Stomach (tissue), 9 donors: ENCODE results near the gene THAP12. TPM values are rescaled to one million over a fixed set of nuclear protein-coding genes. Genes with fewer than 3 reads are reported as not detected.

Experiments
- DNase-seq, 2 donors: peaks; one replicate each; pipeline versions ENCODE4 v3.0.0 to v3.0.0-alpha.2; 2013 to 2019
- H3K27ac ChIP-seq, 5 donors: fragments of 200-600 bp in 4 of 5; sonication (generic) in 4 of 5; one replicate each; pipeline ENCODE4 v1.5.1; 2013 to 2019; ENCODE audit warnings: mild to moderate bottlenecking in 1 of 5, moderate library complexity in 1 of 5
- H3K27me3 ChIP-seq, 3 donors: fragments of 200-600 bp; sonication (generic); one replicate each; pipeline ENCODE4 v1.5.1; 2017 to 2019; ENCODE audit warnings: mixed run types in 1 of 3
- H3K36me3 ChIP-seq, 4 donors: fragments of 200-600 bp; sonication (generic); 1 replicate in 3 of 4; 2 replicates in 1 of 4; pipeline ENCODE4 v1.5.1; 2016 to 2019
- H3K4me1 ChIP-seq, 4 donors: fragments of 200-600 bp; sonication (generic); one replicate each; pipeline ENCODE4 v1.5.1; 2016 to 2019
- H3K4me3 ChIP-seq, 4 donors: fragments of 200-600 bp; sonication (generic) in 3 of 4; one replicate each; pipeline ENCODE4 v1.5.1; 2016 to 2019; ENCODE audit warnings: mild to moderate bottlenecking in 1 of 4
- H3K9me3 ChIP-seq, 4 donors: fragments of 200-600 bp; sonication (generic); one replicate each; pipeline ENCODE4 v1.5.1; 2016 to 2019
- EP300 ChIP-seq: sonication (generic); formaldehyde crosslinking; IDR thresholded peaks from one replicate; pipeline ENCODE4 v1.6.1; 2017; ENCODE audit warnings: antibody characterized with exemption
- POLR2A ChIP-seq, 4 donors: fragments of 450-650 bp; IDR thresholded peaks; one replicate each; pipeline ENCODE4 v1.6.1; 2016; ENCODE audit warnings: antibody characterized with exemption in 4 of 4, control low read depth in 2 of 4, mild to moderate bottlenecking in 1 of 4, moderate library complexity in 1 of 4
- POLR2AphosphoS5 ChIP-seq, 3 donors: sonication (generic); formaldehyde crosslinking; IDR thresholded peaks; one replicate each; pipeline ENCODE4 v1.6.1; 2016; ENCODE audit warnings: antibody characterized with exemption in 3 of 3
- WGBS, 5 donors: extraction: QIAGEN DNeasy Blood & Tissue Kit in 3 of 5; methylation state at CpG; one replicate each; pipeline versions ENCODE4 v1.1.5 to v1.1.7; 2013 to 2018; 5-methylcytosine and 5-hydroxymethylcytosine counted together
- intact Hi-C: fragments of 100-400 bp; cut with DNase I; formaldehyde crosslinking; loops from one replicate; pipeline ENCODE4 v1.15.1; 2023; ENCODE audit warnings: low total_unique reads
- polyA plus RNA-seq, 3 donors: library from polyadenylated mRNA; stranded (reverse); fragments of 200-250 nt; gene quantifications; one replicate each; pipeline ENCODE4 v1.2.3, GENCODE V29; 2013
- total RNA-seq, 5 donors: library from RNA; depleted of rRNA; stranded (reverse); fragments of >200 nt; gene quantifications; one replicate each; pipeline versions ENCODE4 v1.1.0 to v1.2.3, GENCODE V29; 2014 to 2016
- TF ChIP-seq, protein P1 (sequence below), 7 experiments: fragments of 450-650 bp in 4 of 7; fragments of 200-600 bp in 3 of 7; sonication (generic) in 3 of 7; IDR thresholded peaks; one replicate each; pipeline ENCODE4 v1.5.1; 2016 to 2019; ENCODE audit warnings: antibody characterized with exemption in 7 of 7, control low read depth in 2 of 7, mild to moderate bottlenecking in 1 of 7
- donor health status: healthy with polysubstance abuse.
- donor health status: Bipolar disorder and iron deficiency.
- donor health status: healthy.

The THAP12 gene
- total and polyA plus RNA-seq, 8 donors = 10.7 to 74.0 (median 25.2) TPM

DNA sequence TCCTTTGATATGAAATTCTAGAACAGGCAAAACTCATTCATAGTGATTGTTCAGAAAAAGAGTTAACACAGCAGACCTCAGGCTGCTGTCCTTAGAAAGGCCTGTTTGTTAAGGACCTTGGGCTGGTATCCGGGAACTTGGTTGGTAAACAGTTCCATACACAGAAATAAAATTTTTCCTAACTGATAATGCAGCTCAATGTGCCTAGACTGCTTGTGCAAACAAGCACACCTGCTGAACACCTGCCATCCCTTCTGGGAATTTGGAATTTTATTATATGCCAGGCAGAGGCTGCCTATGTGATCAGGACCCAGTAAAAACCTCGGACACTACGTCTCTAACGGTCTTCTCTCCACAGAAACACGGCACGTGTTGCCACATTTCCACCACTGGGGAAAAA is 11.5 kb downstream of the THAP12 start:
- TF ChIP-seq POLR2AphosphoS5 (IDR thresholded peaks at IDR 0.05) (peak in 1 of 3 donors; percentile 53), EP300 (no peak)
- Histone ChIP-seq H3K4me1 (peaks cover 30 to 75% (median 53%) of the 10 kb centered on the region in 4 donors), H3K27me3 (no peaks in the 10 kb centered on the region), H3K36me3 (peaks cover 0 to 12% (median 4%) of the 10 kb centered on the region in 4 donors), H3K4me3 (no peak overlapping the region), H3K27ac (peak overlapping the region; percentile 15 to 44 (median 22)), H3K9me3 (no peaks in the 10 kb centered on the region)
- DNase-seq = peak in 1 of 2 donors; percentile 32
- intact Hi-C loops = no loop called here
- WGBS, 5 donors = 31 to 75% (median 55%) methylated on average over 6 of the region's 6 CpGs

- Histone ChIP-seq H3K27me3 (no peaks in the 10 kb centered on the region), H3K36me3 (peaks cover 0 to 16% (median 4%) of the 10 kb centered on the region in 4 donors), H3K4me1 (peaks cover 30 to 73% (median 52%) of the 10 kb centered on the region in 4 donors), H3K4me3 (no peak overlapping the region), H3K9me3 (no peaks in the 10 kb centered on the region), H3K27ac (peak overlapping the region in 1 of 5 donors; percentile 13)
- WGBS, 5 donors = 19 to 56% (median 36%) methylated on average over 1 of the region's 1 CpG
- intact Hi-C loops = no loop called here
- DNase-seq = no peak
- no peak for TF ChIP-seq POLR2A (IDR thresholded peaks at IDR 0.05)
- TF ChIP-seq EP300 = no peak
- TF ChIP-seq POLR2AphosphoS5 (IDR thresholded peaks at IDR 0.05) = no peak
Observed at GRCh38 chr11:76368490-76368889, 12.4 kb downstream of the THAP12 start.

- H3K4me3 ChIP-seq = no peak overlapping the region
- no peak for DNase-seq
- intact Hi-C loops = no loop called here
- H3K9me3 ChIP-seq = no peaks in the 10 kb centered on the region
- H3K36me3 ChIP-seq = peaks cover 0 to 23% (median 10%) of the 10 kb centered on the region in 4 donors
- H3K4me1 ChIP-seq = peaks cover 17 to 71% (median 43%) of the 10 kb centered on the region in 4 donors
- 88 to 93% (median 90%) methylated on average over 16 of the region's 16 CpGs for WGBS, 5 donors
- H3K27ac ChIP-seq = no peak overlapping the region
- no peak for TF ChIP-seq POLR2AphosphoS5 (IDR thresholded peaks at IDR 0.05)
- TF ChIP-seq EP300 = no peak
- TF ChIP-seq, protein P1, sequence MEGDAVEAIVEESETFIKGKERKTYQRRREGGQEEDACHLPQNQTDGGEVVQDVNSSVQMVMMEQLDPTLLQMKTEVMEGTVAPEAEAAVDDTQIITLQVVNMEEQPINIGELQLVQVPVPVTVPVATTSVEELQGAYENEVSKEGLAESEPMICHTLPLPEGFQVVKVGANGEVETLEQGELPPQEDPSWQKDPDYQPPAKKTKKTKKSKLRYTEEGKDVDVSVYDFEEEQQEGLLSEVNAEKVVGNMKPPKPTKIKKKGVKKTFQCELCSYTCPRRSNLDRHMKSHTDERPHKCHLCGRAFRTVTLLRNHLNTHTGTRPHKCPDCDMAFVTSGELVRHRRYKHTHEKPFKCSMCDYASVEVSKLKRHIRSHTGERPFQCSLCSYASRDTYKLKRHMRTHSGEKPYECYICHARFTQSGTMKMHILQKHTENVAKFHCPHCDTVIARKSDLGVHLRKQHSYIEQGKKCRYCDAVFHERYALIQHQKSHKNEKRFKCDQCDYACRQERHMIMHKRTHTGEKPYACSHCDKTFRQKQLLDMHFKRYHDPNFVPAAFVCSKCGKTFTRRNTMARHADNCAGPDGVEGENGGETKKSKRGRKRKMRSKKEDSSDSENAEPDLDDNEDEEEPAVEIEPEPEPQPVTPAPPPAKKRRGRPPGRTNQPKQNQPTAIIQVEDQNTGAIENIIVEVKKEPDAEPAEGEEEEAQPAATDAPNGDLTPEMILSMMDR (IDR thresholded peaks at IDR 0.05) = no peak
- TF ChIP-seq POLR2A (IDR thresholded peaks at IDR 0.05) = no peak
- no peaks in the 10 kb centered on the region for H3K27me3 ChIP-seq
Observed at GRCh38 chr11:76365038-76365679, 15.8 kb downstream of the THAP12 start.

DNA sequence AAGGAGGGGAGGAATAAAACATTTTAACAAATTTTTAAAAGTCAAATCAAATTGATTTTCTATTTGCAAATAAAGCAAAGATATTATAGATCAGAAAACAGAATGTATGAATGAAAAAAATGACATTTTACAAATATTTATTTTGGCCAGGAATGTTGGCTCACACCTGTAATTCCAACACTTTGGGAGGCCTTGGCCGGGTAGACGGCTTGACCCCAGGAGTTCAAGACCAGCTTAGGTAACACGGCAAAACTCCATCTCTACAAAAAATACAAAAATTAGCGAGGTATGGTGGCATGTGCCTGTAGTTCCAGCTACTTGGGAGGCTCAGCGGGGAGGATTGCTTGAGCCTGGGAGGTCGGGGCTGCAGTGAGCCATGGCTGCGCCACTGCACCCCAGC is 18.2 kb downstream of the THAP12 start:
- Histone ChIP-seq H3K36me3 (peaks cover 0 to 35% (median 24%) of the 10 kb centered on the region in 4 donors), H3K4me3 (no peak overlapping the region), H3K27ac (no peak overlapping the region), H3K27me3 (no peaks in the 10 kb centered on the region), H3K9me3 (no peaks in the 10 kb centered on the region), H3K4me1 (peaks cover 9 to 47% (median 24%) of the 10 kb centered on the region in 4 donors)
- intact Hi-C loops = no loop called here
- no peak for TF ChIP-seq POLR2A (IDR thresholded peaks at IDR 0.05)
- TF ChIP-seq, protein P1 (IDR thresholded peaks at IDR 0.05) = no peak
- TF ChIP-seq EP300 = no peak
- TF ChIP-seq POLR2AphosphoS5 (IDR thresholded peaks at IDR 0.05) = no peak
- DNase-seq = no peak
- WGBS, 5 donors = 61 to 77% (median 68%) methylated on average over 7 of the region's 7 CpGs

- Histone ChIP-seq H3K4me3 (no peak overlapping the region), H3K27me3 (no peaks in the 10 kb centered on the region), H3K27ac (no peak overlapping the region), H3K36me3 (peaks cover 0 to 37% (median 30%) of the 10 kb centered on the region in 4 donors), H3K9me3 (no peaks in the 10 kb centered on the region), H3K4me1 (peaks cover 3 to 38% (median 16%) of the 10 kb centered on the region in 4 donors)
- 59 to 77% (median 76%) methylated on average over 2 of the region's 2 CpGs for WGBS, 5 donors
- TF ChIP-seq POLR2AphosphoS5 (IDR thresholded peaks at IDR 0.05) = no peak
- TF ChIP-seq POLR2A (IDR thresholded peaks at IDR 0.05) = no peak
- TF ChIP-seq EP300 = no peak
- TF ChIP-seq, protein P1 (IDR thresholded peaks at IDR 0.05) = no peak
- intact Hi-C loops = no loop called here
- no peak for DNase-seq
Observed at GRCh38 chr11:76361776-76362175, 19.2 kb downstream of the THAP12 start.
